DMS114 treated with DMSO at 0.1 percent for 48 hours (cell line): ENCODE measurements around the gene RAB24.
"Not testable (repeated sequence)": the region's sequence is repeated elsewhere in the genome, so short reads cannot be mapped to it uniquely, and the experiment has no call there.

Experiments used
- DNase-seq: peaks from one replicate; lab custom pipeline; 2025; ENCODE audit not compliant: unreplicated experiment; lab: John Stamatoyannopoulos, UW

RAB24 gene

GRCh38 chr5:177296581-177296980, 6.9 kb downstream of the RAB24 start:
- no peak for DNase-seq

- no peak for DNase-seq
Measured at GRCh38 chr5:177295924-177296323, 7.6 kb downstream of the RAB24 start.

GRCh38 chr5:177294632-177295031, 8.9 kb downstream of the RAB24 start:
- no peak for DNase-seq

GRCh38 chr5:177293819-177294581, 9.5 kb downstream of the RAB24 start:
- DNase-seq: no peak

- DNase-seq: no peak
Measured at GRCh38 chr5:177291735-177292134, 11.8 kb downstream of the RAB24 start.

- no peak for DNase-seq
Measured at GRCh38 chr5:177290816-177291596, 12.5 kb downstream of the RAB24 start.

- DNase-seq: no peak
Measured at GRCh38 chr5:177288191-177288590, 15.3 kb downstream of the RAB24 start.

- no peak for DNase-seq
Measured at GRCh38 chr5:177276886-177277285, 26.6 kb downstream of the RAB24 start.

- no peak for DNase-seq
Measured at GRCh38 chr5:177275883-177276282, 27.6 kb downstream of the RAB24 start.

GRCh38 chr5:177271113-177271512, 32.4 kb downstream of the RAB24 start:
- DNase-seq: no peak

- no peak for DNase-seq
Measured at GRCh38 chr5:177270653-177271052, 32.9 kb downstream of the RAB24 start.

- no peak for DNase-seq
Measured at GRCh38 chr5:177269976-177270375, 33.5 kb downstream of the RAB24 start.

GRCh38 chr5:177269232-177269895, 34.2 kb downstream of the RAB24 start:
- DNase-seq: no peak

GRCh38 chr5:177265395-177265794, 38.1 kb downstream of the RAB24 start:
- no peak for DNase-seq

GRCh38 chr5:177264178-177264577, 39.3 kb downstream of the RAB24 start:
- DNase-seq: no peak

GRCh38 chr5:177261510-177261909, 42.0 kb downstream of the RAB24 start:
- DNase-seq: no peak

- DNase-seq: no peak
Measured at GRCh38 chr5:177260961-177261360, 42.6 kb downstream of the RAB24 start.

GRCh38 chr5:177258711-177259110, 44.8 kb downstream of the RAB24 start:
- DNase-seq: not testable (repeated sequence)

- DNase-seq: no peak
Measured at GRCh38 chr5:177256296-177256695, 47.2 kb downstream of the RAB24 start.

- DNase-seq: no peak
Measured at GRCh38 chr5:177253252-177253651, 50.3 kb downstream of the RAB24 start.
